ENCODE measurements around the gene ZFYVE21. TPM values are rescaled to one million over a fixed set of nuclear protein-coding genes. Genes with fewer than 3 reads are reported as not detected.

The ZFYVE21 gene
- total RNA-seq, 1 donor: 2.0 TPM

DNA sequence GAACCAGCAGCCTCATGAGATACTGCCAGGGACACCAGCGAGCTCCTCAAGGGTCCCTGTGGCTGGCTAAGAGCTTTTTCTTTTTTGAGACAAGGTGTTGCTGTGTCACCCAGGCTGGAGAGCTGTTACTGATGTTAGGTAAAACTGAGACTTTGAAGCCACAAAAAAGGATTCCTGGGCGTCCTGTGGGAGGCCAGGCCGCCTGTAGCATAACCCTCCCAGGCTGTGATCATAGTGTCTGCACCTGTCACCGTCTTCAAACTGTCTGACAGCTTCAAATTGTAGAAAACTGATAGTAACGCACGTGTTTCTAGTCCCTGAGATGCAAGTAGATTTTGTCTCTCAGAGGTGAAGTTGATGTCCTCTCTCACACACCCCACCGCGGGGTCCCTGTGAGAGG is 4.1 kb downstream of the ZFYVE21 start:
- Histone ChIP-seq H3K4me1 (ENCODE audit: insufficient read depth, low read length) (peaks cover 13% of the 10 kb centered on the region), H3K9me3 (ENCODE audit: low read depth, low read length) (no peaks in the 10 kb centered on the region), H3K27me3 (ENCODE audit: insufficient read depth, low read length) (no peaks in the 10 kb centered on the region), H3K4me3 (ENCODE audit: low read length) (no peak overlapping the region)

DNA sequence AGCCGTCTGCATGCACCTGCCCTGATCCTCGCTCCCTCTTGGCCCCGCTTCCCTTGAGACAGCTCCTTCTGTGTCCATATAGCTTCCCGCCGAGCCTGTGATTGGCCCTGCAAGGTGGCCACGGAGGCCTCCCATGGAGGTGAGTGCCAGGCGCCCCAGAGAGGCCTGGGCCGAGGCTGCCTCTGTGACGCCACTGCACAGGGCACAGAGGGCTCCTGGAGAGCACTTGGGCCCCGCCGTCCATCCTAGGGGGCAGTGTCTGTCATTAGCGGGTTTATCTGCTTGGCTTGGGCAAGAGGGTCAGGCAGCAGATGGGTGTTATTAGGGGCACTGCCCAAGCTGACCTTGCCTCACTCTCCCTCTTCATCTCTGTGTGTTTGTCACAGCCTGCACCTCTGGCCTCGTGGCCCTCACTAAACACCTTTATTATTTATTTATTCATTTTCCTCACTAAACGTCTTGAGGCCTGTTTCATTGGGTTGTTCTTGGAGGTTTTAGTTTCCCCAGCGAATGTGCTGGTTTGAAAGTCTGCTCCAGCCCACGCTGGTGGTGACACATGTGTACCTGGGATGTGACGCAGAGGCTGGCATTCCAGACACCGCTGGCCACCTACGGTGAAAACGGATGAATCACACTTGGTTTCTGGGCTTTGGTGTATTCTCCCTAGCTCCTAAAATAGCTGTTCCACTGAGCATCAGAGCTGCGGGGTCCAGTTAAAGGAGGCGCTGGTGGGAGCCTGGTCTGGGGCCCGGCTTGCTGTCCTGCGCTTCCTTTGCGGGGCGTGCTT is 5.9 kb downstream of the ZFYVE21 start:
- Histone ChIP-seq H3K9me3 (ENCODE audit: low read depth, low read length) (no peaks in the 10 kb centered on the region), H3K4me1 (ENCODE audit: insufficient read depth, low read length) (peaks cover 7% of the 10 kb centered on the region), H3K27me3 (ENCODE audit: insufficient read depth, low read length) (no peaks in the 10 kb centered on the region), H3K4me3 (ENCODE audit: low read length) (no peak overlapping the region)

DNA sequence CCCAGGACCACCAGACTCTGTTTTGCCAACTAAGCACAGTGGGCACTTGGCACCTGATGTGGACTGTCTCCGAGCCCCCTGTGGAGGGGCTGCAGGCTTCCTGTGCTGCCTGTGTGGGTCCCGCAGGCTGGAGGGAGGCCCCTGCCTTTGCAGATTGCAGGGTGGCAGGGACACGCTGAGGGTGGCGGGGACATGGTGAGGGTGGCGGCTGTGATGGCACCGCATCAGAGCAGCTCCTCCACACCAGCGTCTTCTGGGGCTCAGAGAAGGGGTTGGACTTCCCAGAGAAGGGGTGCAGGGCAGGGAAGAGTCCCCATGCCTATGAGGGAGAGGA is 8.1 kb downstream of the ZFYVE21 start:
- Histone ChIP-seq H3K4me3 (ENCODE audit: low read length) (no peak overlapping the region), H3K9me3 (ENCODE audit: low read depth, low read length) (no peaks in the 10 kb centered on the region), H3K27me3 (ENCODE audit: insufficient read depth, low read length) (no peaks in the 10 kb centered on the region), H3K4me1 (ENCODE audit: insufficient read depth, low read length) (no peaks in the 10 kb centered on the region)

DNA sequence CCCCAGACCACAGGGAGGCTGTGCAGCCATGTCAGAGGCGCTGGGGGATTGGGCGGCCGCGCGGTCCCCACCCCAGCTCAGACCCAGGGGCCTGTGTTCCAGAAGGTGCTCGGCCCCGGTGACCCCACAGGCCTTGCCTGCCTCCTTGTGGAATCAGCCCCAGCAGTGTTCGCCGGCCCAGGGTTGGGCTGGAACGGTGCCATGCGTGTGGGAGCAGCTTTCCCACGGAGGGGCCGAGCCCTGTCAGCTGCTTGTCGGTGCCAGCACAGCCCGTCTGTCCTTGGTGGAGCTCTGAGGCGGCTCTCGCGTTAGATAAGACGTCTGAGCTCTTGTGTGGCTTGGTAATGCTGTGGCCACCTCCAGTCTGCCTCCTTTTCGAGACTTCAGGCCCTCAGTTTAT is 8.5 kb downstream of the ZFYVE21 start:
- H3K27me3 ChIP-seq (ENCODE audit: insufficient read depth, low read length): no peaks in the 10 kb centered on the region
- no peaks in the 10 kb centered on the region for H3K4me1 ChIP-seq (ENCODE audit: insufficient read depth, low read length)
- H3K4me3 ChIP-seq (ENCODE audit: low read length): no peak overlapping the region
- no peaks in the 10 kb centered on the region for H3K9me3 ChIP-seq (ENCODE audit: low read depth, low read length)

DNA sequence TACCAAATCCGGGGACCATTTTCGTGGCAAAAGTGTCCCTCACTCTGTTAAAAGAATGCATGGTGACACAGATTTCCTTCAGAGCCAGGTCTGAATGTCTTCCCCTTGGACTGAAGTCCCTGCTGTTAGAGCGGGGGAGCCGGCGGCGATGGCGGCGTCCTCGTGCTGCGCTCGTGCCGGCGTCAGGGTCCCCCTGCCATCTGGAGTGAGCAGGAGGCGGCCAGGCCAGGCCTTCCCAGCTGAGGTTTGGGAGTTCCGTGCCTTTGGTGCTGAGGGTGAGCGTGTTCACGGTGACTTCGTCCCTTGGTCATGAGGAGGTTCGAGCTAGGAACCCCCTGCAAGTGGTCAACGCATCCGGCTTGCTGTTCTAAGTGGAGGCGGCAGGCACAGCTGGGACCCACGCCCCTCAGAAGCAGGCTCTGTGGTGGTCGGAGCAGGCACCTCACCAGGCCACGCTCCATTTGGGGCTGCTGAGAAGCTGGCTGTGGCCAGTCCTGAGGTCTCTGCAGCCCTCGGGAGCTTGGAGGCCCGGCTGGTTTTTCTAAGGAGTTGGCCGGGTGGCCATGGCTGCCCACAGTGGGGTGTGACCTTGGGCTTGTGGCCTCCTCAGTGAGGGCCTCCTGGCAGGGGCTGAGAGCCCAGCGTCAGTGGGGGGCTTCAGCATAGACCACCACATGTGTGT is 9.5 kb downstream of the ZFYVE21 start:
- no peaks in the 10 kb centered on the region for H3K9me3 ChIP-seq (ENCODE audit: low read depth, low read length)
- H3K4me1 ChIP-seq (ENCODE audit: insufficient read depth, low read length): no peaks in the 10 kb centered on the region
- H3K27me3 ChIP-seq (ENCODE audit: insufficient read depth, low read length): no peaks in the 10 kb centered on the region

DNA sequence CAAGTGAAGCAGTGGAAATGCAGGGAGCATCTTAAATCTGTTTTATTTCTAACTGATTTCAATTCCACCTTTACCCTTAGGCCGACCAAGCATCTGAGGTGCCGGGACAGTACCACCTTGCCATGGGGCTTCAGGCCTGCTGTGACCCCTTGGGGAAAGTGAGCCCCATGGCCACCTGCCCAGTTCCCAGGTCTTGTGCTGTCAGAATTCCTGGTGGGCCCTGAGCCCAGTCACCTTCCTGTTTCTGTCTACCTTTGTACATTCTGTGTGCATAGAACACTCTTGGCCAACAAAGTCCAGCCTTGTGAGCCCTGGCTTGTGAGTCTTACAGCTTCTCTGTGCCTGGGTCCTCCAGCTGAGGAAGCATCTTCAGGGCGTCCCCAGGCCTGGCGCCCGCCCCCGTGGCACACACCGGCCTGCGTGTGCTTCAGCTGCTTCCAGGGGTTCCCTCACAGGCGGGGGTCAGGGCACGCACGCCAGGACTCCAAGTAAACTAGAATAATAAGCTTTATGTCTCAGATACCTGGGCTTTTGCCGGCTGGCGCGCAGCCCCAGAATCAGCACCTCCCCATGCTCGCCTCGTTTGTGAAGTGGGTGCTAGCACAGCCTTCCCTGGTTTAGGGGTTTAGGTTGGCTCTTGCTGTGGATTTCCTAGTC is 10.3 kb downstream of the ZFYVE21 start:
- Histone ChIP-seq H3K9me3 (ENCODE audit: low read depth, low read length) (no peaks in the 10 kb centered on the region), H3K4me1 (ENCODE audit: insufficient read depth, low read length) (no peaks in the 10 kb centered on the region), H3K27me3 (ENCODE audit: insufficient read depth, low read length) (no peaks in the 10 kb centered on the region), H3K4me3 (ENCODE audit: low read length) (no peak overlapping the region)

More for the DNA sequence above, 9.5 kb downstream of the ZFYVE21 start:
- H3K4me3 ChIP-seq (ENCODE audit: low read length): no peak overlapping the region

DNA sequence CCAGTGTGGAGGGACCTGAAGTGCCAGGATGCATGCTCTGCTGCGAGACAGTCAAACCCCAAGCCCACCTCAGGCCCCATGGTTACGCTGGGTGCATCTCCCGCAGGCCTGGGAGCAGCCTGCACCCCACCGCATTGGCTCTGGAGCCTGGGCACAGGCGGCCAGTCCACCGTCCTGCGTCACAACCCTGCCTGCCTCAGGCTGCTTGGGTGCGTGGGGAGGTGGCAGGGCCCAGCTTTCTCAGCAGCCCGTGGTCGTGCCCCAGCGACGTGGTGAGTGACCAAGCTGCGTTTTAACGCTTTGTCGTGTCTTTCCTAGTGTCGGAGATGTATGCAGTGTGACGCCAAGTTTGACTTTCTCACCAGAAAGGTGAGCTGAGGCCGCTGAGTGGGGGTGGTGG is 10.9 kb downstream of the ZFYVE21 start:
- Histone ChIP-seq H3K4me1 (ENCODE audit: insufficient read depth, low read length) (no peaks in the 10 kb centered on the region), H3K27me3 (ENCODE audit: insufficient read depth, low read length) (no peaks in the 10 kb centered on the region), H3K4me3 (ENCODE audit: low read length) (no peak overlapping the region), H3K9me3 (ENCODE audit: low read depth, low read length) (no peaks in the 10 kb centered on the region)

DNA sequence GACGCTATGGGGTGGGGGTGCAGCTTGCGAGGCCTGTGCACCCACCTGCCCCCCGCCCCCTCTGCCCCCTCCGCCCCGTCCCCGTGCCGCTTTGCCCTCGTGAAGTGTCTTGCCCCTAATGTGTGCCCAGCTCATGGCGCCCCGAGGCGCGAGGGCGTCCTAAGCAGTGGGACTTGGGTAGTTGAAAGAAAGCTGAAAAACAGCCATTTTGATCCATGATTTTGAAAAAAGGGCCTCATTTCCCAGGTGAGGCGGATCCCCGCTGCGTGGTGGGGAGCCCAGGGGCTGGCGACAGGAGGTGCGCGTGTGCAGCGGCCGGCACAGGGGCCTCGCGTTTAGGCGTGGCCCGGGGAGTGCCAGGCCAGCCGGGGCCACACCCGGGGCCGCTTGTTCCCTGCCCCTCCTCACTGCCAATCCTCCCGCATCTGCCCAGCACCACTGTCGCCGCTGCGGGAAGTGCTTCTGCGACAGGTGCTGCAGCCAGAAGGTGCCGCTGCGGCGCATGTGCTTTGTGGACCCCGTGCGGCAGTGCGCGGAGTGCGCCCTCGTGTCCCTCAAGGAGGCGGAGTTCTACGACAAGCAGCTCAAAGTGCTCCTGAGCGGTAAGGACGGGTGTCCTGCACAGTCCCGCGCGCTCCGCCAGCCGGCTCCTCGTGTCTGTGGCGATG is 11.8 kb downstream of the ZFYVE21 start:
- Histone ChIP-seq H3K4me3 (ENCODE audit: low read length) (no peak overlapping the region), H3K9me3 (ENCODE audit: low read depth, low read length) (no peaks in the 10 kb centered on the region), H3K4me1 (ENCODE audit: insufficient read depth, low read length) (no peaks in the 10 kb centered on the region), H3K27me3 (ENCODE audit: insufficient read depth, low read length) (no peaks in the 10 kb centered on the region)

DNA sequence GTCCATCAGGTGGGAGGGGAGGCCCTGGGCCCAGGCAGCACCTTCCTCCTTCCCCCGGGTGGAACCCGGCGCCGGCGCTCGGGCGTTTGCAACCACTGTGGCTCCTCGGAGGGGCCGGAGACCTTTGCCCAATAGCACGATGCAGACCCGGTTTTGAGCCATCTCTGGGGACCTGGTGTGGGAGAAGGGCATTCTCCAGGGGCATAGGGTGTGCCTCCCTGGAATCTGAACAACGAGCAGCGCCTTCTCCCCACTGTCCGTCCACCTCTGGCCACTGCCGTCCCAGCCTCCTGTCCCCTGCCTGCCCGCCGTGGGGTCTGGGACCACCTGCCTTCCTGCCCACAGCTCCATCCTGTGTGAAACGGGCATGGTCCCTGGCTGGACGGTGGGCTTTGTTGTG is 12.5 kb downstream of the ZFYVE21 start:
- no peaks in the 10 kb centered on the region for H3K9me3 ChIP-seq (ENCODE audit: low read depth, low read length)
- H3K27me3 ChIP-seq (ENCODE audit: insufficient read depth, low read length): no peaks in the 10 kb centered on the region
- H3K4me3 ChIP-seq (ENCODE audit: low read length): no peak overlapping the region
- H3K4me1 ChIP-seq (ENCODE audit: insufficient read depth, low read length): no peaks in the 10 kb centered on the region

DNA sequence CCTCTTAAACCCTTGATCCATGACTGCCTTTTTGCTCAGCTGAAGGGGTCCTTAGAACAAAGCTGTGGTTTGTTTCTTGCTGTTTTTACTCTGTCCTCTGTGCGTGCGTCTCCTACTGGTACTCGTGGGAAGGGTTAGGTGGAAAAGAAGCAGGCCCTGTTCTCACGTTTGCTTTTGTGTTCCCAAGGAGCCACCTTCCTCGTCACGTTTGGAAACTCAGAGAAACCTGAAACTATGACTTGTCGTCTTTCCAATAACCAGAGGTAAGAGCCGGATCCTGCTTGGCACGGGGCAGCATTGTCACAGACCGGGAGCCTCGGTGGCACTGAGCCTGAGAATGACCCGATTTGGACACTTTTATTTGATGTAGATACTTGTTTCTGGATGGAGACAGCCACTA is 13.1 kb downstream of the ZFYVE21 start:
- H3K4me1 ChIP-seq (ENCODE audit: insufficient read depth, low read length): no peaks in the 10 kb centered on the region

DNA sequence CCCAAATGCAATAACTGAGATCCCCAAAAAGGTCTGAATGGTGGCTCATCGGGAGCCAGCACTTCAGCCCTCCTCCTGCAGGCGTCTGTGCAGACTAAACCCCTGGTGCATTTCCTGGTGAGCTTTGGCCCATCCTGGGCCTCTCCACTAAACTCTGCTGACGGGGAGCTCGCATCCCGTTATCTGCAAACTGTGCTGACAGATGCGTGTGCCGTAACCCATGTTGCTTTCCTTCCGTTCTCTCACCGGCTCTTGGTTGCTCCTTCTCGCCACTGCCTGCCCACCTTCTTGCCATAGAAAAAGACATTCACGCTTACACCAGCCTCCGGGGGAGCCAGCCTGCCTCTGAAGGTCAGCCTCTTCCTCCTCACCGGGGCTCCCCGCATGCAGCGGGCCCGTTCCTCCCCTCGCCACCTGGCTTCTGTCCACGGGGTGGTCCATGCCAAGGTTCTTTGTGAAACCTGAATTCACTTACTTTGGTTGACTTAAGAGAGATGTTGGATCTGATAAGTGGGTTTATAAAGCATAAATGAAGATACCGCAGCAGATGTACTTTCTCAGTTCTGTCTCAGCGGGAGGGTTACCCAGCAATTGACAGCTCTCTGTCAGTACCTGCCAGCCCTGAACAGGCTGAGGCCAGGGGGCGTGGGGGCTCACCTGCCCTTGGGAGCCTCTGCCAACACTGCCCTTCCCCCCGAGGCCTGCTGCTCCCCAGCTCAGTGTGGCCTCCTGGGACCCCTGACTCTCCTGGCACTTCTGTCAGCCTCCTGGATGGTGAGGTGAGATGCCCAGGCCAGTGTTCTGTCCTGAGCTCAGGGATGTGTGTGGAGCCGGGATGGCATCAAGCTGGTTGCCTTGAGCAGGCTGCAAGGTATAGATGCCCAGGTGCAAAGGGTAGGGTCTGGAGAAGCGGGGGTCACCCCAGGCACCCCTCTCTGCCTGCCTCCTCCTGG is 14.2 kb downstream of the ZFYVE21 start:
- Histone ChIP-seq H3K27me3 (ENCODE audit: insufficient read depth, low read length) (no peaks in the 10 kb centered on the region), H3K9me3 (ENCODE audit: low read depth, low read length) (no peaks in the 10 kb centered on the region), H3K4me1 (ENCODE audit: insufficient read depth, low read length) (no peaks in the 10 kb centered on the region), H3K4me3 (ENCODE audit: low read length) (no peak overlapping the region)

More for the DNA sequence above, 13.1 kb downstream of the ZFYVE21 start:
- no peaks in the 10 kb centered on the region for H3K9me3 ChIP-seq (ENCODE audit: low read depth, low read length)
- no peak overlapping the region for H3K4me3 ChIP-seq (ENCODE audit: low read length)
- H3K27me3 ChIP-seq (ENCODE audit: insufficient read depth, low read length): no peaks in the 10 kb centered on the region

DNA sequence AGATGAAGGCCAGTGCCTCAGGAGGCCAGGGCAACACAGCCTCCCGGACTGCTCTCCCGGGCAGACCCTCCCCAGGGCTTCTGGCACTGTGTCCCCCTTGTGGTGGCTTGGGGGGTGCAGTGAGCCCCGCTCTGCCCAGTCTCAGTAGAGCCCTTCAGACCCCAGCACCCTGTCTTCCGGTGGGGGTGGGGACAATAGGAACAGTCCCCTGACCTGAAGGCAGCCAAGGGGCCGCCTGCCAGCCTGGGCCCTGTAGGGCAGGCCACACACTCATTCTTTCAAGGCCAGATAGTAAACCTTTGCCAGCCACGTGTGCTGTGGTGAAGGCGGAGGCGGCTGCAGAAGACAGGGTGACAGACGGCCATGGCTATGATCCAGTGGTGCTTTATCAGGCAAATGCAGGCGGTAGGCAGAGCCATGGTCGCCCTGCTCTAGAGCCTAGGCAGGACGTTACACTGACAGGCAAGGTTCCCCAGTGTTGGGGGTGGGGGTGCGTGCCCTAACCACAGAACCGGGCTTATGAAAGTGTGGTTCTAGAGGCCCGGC is 15.0 kb downstream of the ZFYVE21 start:
- no peaks in the 10 kb centered on the region for H3K9me3 ChIP-seq (ENCODE audit: low read depth, low read length)

DNA sequence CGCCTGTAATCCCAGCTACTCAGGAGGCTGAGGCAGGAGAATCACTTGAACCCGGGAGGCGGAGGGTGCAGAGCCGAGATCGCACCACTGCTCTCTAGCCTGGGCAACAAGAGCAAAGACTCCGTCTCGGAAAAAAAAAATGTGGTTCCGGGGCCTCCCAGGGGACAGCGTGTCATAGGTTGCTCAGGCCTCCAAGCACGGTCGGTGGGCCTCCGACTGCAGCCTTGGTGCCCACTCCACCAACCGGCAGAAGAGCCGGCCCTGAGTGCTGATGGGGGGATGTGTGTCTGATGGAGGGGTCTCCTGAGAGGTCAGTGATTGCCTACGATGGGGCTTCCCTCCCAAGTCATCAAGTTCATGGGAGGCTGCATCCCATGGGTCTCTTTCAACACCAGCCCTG is 15.9 kb downstream of the ZFYVE21 start:
- H3K9me3 ChIP-seq (ENCODE audit: low read depth, low read length): no peaks in the 10 kb centered on the region
- H3K27me3 ChIP-seq (ENCODE audit: insufficient read depth, low read length): no peaks in the 10 kb centered on the region
- H3K4me1 ChIP-seq (ENCODE audit: insufficient read depth, low read length): no peaks in the 10 kb centered on the region
- no peak overlapping the region for H3K4me3 ChIP-seq (ENCODE audit: low read length)

More for the DNA sequence above, 15.0 kb downstream of the ZFYVE21 start:
- Histone ChIP-seq H3K4me1 (ENCODE audit: insufficient read depth, low read length) (no peaks in the 10 kb centered on the region), H3K27me3 (ENCODE audit: insufficient read depth, low read length) (no peaks in the 10 kb centered on the region), H3K4me3 (ENCODE audit: low read length) (no peak overlapping the region)

Measured in mononuclear cell (primary cell).